Hepatocyte (in vitro differentiated cells): Measurements from ENCODE around the gene PPP2R2C. TPM values are rescaled to one million over a fixed set of nuclear protein-coding genes. Genes with fewer than 3 reads are reported as not detected.

Experiments used
- DNase-seq: peaks from one replicate; pipeline ENCODE4 v3.0.0-alpha.2; 2016; ENCODE audit warnings: low spot score
- H2AFZ ChIP-seq: fragments of 200-600 bp; sonication (generic); 2 replicates; pipeline ENCODE4 v1.6.0; 2016; ENCODE audit warnings: antibody characterized with exemption, mild to moderate bottlenecking
- H3K27ac ChIP-seq: fragments of 200-600 bp; sonication (generic); 2 replicates; pipeline ENCODE4 v1.5.1; 2016; ENCODE audit warnings: mild to moderate bottlenecking
- H3K27me3 ChIP-seq: fragments of 200-600 bp; sonication (generic); 2 replicates; pipeline ENCODE4 v1.6.1; 2016
- H3K36me3 ChIP-seq: fragments of 200-600 bp; sonication (generic); replicated peaks from 2 replicates; pipeline ENCODE4 v1.5.1; 2016; ENCODE audit warnings: low read depth; ENCODE audit not compliant: insufficient read depth
- H3K4me1 ChIP-seq: fragments of 200-600 bp; sonication (generic); 2 replicates; pipeline ENCODE4 v1.5.1; 2016; ENCODE audit warnings: mild to moderate bottlenecking, moderate library complexity; ENCODE audit not compliant: insufficient read depth
- H3K4me2 ChIP-seq: fragments of 200-600 bp; sonication (generic); 2 replicates; pipeline ENCODE4 v1.6.0; 2016
- H3K4me3 ChIP-seq: fragments of 200-600 bp; sonication (generic); 2 replicates; pipeline ENCODE4 v1.5.1; 2016; ENCODE audit warnings: mild to moderate bottlenecking
- H3K79me2 ChIP-seq: fragments of 200-600 bp; sonication (generic); 2 replicates; pipeline ENCODE4 v1.6.0; 2017; ENCODE audit warnings: mild to moderate bottlenecking
- H3K9me2 ChIP-seq: fragments of 200-600 bp; sonication (generic); replicated peaks from 2 replicates; pipeline ENCODE4 v1.6.0; 2017; ENCODE audit warnings: mild to moderate bottlenecking; ENCODE audit not compliant: insufficient read depth
- H3K9me3 ChIP-seq: fragments of 200-600 bp; sonication (generic); 2 replicates; pipeline ENCODE4 v1.5.1; 2016; ENCODE audit warnings: low read depth, mild to moderate bottlenecking
- H4K20me1 ChIP-seq: fragments of 200-600 bp; sonication (generic); 2 replicates; pipeline ENCODE4 v1.6.0; 2016; ENCODE audit warnings: mild to moderate bottlenecking; ENCODE audit not compliant: insufficient read depth, poor library complexity, severe bottlenecking
- EZH2 ChIP-seq: fragments of 200-600 bp; sonication (generic); IDR thresholded peaks from 2 replicates; pipeline ENCODE4 v1.6.1; 2016; ENCODE audit warnings: antibody characterized with exemption, mild to moderate bottlenecking, borderline replicate concordance
- EZH2phosphoT487 ChIP-seq: fragments of 200-600 bp; sonication (generic); IDR thresholded peaks from one replicate; pipeline ENCODE4 v1.6.1; 2018; ENCODE audit warnings: antibody characterized with exemption, mild to moderate bottlenecking, low read depth, moderate library complexity; ENCODE audit not compliant: unreplicated experiment, severe bottlenecking
- WGBS: methylation state at CpG from one replicate; pipeline ENCODE4 v1.1.6; 2016; ENCODE audit warnings: low lambda C conversion rate; ENCODE audit errors: missing lambda C conversion rate; 5-methylcytosine and 5-hydroxymethylcytosine counted together
- polyA plus RNA-seq: library from polyadenylated mRNA; unstranded; fragments of >200 nt; fragmentation: Nextera tagmentation; extraction: Ambion mirVana; gene quantifications from 2 replicates; pipeline ENCODE4 v1.2.1, GENCODE V29; 2016
- total RNA-seq: library from RNA; depleted of rRNA; stranded (reverse); fragments of >200 nt; gene quantifications from 2 replicates; pipeline ENCODE4 v1.2.3, GENCODE V29; 2014
- TF ChIP-seq, protein P1 (sequence below): fragments of 200-600 bp; sonication (generic); IDR thresholded peaks from 2 replicates; pipeline ENCODE4 v1.5.1; 2016; ENCODE audit warnings: antibody characterized with exemption, mild to moderate bottlenecking; ENCODE audit not compliant: poor library complexity

PPP2R2C gene
- total and polyA plus RNA-seq, 2 experiments from 2014 or later = 0.35 to 0.67 TPM

DNA sequence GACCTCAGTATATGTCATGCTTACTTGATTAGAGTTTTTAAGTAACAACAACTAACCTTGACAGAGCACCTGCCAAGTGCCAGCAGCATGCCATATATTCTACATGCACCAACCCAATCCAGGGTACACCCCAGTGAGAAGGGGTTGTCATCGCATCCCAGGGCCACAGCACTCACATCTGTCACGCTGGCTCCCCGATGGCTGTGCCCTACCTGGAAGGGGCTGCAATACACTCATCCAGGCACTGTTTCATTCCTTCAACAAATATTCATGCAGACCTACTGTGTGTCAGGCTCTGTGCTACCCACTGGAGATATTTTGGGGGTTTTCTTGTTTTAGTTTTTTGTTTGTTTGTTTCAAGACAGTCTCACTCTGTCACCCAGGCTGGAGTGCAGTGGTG, 49.5 kb downstream of the PPP2R2C start:
- 98% methylated on average over 3 of the region's 3 CpGs for WGBS
- no peaks in the 10 kb centered on the region for H3K9me2 ChIP-seq
- H4K20me1 ChIP-seq = no peaks in the 10 kb centered on the region
- H3K79me2 ChIP-seq = no peaks in the 10 kb centered on the region
- H3K4me3 ChIP-seq = no peak overlapping the region
- H3K36me3 ChIP-seq = no peaks in the 10 kb centered on the region
- DNase-seq = no peak
- no peak for TF ChIP-seq EZH2
- no peak for TF ChIP-seq EZH2phosphoT487
- TF ChIP-seq, protein P1, sequence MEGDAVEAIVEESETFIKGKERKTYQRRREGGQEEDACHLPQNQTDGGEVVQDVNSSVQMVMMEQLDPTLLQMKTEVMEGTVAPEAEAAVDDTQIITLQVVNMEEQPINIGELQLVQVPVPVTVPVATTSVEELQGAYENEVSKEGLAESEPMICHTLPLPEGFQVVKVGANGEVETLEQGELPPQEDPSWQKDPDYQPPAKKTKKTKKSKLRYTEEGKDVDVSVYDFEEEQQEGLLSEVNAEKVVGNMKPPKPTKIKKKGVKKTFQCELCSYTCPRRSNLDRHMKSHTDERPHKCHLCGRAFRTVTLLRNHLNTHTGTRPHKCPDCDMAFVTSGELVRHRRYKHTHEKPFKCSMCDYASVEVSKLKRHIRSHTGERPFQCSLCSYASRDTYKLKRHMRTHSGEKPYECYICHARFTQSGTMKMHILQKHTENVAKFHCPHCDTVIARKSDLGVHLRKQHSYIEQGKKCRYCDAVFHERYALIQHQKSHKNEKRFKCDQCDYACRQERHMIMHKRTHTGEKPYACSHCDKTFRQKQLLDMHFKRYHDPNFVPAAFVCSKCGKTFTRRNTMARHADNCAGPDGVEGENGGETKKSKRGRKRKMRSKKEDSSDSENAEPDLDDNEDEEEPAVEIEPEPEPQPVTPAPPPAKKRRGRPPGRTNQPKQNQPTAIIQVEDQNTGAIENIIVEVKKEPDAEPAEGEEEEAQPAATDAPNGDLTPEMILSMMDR = no peak
- H3K27me3 ChIP-seq = no peaks in the 10 kb centered on the region
- H3K9me3 ChIP-seq = no peaks in the 10 kb centered on the region
- no peak overlapping the region for H2AFZ ChIP-seq
- H3K4me2 ChIP-seq = no peak overlapping the region
- no peaks in the 10 kb centered on the region for H3K4me1 ChIP-seq
- H3K27ac ChIP-seq = no peak overlapping the region

GRCh38 chr4:6422105-6422504, 50.3 kb downstream of the PPP2R2C start:
- no peak for TF ChIP-seq EZH2
- TF ChIP-seq, protein P1 = no peak
- TF ChIP-seq EZH2phosphoT487 = no peak
- no peak for DNase-seq
- Histone ChIP-seq H3K9me3 (no peaks in the 10 kb centered on the region), H3K4me2 (no peak overlapping the region), H3K27ac (no peak overlapping the region), H2AFZ (no peak overlapping the region), H3K4me1 (no peaks in the 10 kb centered on the region), H3K27me3 (no peaks in the 10 kb centered on the region), H3K79me2 (no peaks in the 10 kb centered on the region), H3K36me3 (no peaks in the 10 kb centered on the region), H3K9me2 (no peaks in the 10 kb centered on the region), H4K20me1 (no peaks in the 10 kb centered on the region), H3K4me3 (no peak overlapping the region)
- 92% methylated on average over 9 of the region's 9 CpGs for WGBS

GRCh38 chr4:6421397-6421796, 51.0 kb downstream of the PPP2R2C start:
- H3K79me2 ChIP-seq = no peaks in the 10 kb centered on the region
- no peaks in the 10 kb centered on the region for H3K36me3 ChIP-seq
- H3K27ac ChIP-seq = no peak overlapping the region
- TF ChIP-seq, protein P1 = no peak
- no peak for TF ChIP-seq EZH2phosphoT487
- no peak for TF ChIP-seq EZH2
- no peak overlapping the region for H3K4me2 ChIP-seq
- WGBS = 93% methylated on average over 18 of the region's 18 CpGs
- H3K9me3 ChIP-seq = no peaks in the 10 kb centered on the region
- no peaks in the 10 kb centered on the region for H3K4me1 ChIP-seq
- H3K27me3 ChIP-seq = no peaks in the 10 kb centered on the region
- no peak overlapping the region for H2AFZ ChIP-seq
- no peaks in the 10 kb centered on the region for H4K20me1 ChIP-seq
- no peak for DNase-seq
- H3K4me3 ChIP-seq = no peak overlapping the region
- no peaks in the 10 kb centered on the region for H3K9me2 ChIP-seq

- no peak for DNase-seq
- no peaks in the 10 kb centered on the region for H3K79me2 ChIP-seq
- H3K4me1 ChIP-seq = no peaks in the 10 kb centered on the region
- 95% methylated on average over 6 of the region's 6 CpGs for WGBS
- H2AFZ ChIP-seq = no peak overlapping the region
- no peaks in the 10 kb centered on the region for H3K9me3 ChIP-seq
- H3K9me2 ChIP-seq = no peaks in the 10 kb centered on the region
- H3K27me3 ChIP-seq = no peaks in the 10 kb centered on the region
- no peaks in the 10 kb centered on the region for H3K36me3 ChIP-seq
- no peaks in the 10 kb centered on the region for H4K20me1 ChIP-seq
- H3K4me2 ChIP-seq = no peak overlapping the region
- H3K27ac ChIP-seq = no peak overlapping the region
- no peak for TF ChIP-seq EZH2
- TF ChIP-seq, protein P1 = no peak
- no peak for TF ChIP-seq EZH2phosphoT487
- no peak overlapping the region for H3K4me3 ChIP-seq
Measured at GRCh38 chr4:6420972-6421371, 51.4 kb downstream of the PPP2R2C start.
